Suprapubic skin (tissue), 3 donors: ENCODE results near the gene GBGT1.

Experiments used
- POLR2A ChIP-seq, 2 donors: fragments of 450-650 bp; IDR thresholded peaks; one replicate each; pipeline ENCODE4 v1.6.1; 2017; ENCODE audit warnings: antibody characterized with exemption in 2 of 2, mild to moderate bottlenecking in 2 of 2, moderate library complexity in 2 of 2
- TF ChIP-seq, protein P1 (sequence below), 2 donors: fragments of 200-600 bp in 1 of 2; fragments of 450-650 bp in 1 of 2; sonication (generic) in 1 of 2; IDR thresholded peaks; one replicate each; pipeline ENCODE4 v1.5.1; 2016 to 2019; ENCODE audit warnings: antibody characterized with exemption in 2 of 2, mild to moderate bottlenecking in 1 of 2, moderate library complexity in 1 of 2

DNA sequence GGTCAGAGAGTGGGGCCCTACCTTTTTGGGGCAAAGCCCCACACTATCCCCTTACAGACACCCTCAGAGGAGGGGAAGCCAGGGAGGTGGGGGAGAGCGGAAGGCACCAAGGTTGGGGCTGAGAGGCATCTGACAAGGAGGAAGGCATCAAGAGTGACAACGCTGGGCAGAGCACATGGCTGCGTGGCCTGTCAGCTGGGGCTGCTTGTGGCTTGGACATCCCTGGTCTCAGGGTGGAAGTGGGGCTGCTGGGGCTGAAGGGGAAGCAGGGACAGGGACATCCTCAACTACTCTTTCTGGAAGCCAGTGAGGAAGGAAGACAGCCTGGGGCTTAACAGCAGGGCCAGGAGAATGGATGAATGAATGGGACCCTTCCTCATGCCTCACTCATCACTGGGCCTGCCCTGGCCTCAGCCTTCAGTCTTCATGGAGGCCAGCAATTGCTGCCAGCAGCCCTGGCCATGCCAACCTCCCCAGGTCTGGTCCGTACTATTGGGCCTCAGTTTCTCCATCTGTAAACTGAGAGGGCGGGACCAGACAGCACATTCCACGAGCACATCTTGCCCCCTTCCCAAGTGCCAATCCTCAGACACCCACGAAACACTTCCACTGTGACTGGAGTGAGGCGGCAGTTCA is 41.7 kb downstream of the GBGT1 start:
- no peak for TF ChIP-seq POLR2A (IDR thresholded peaks at IDR 0.05)
- TF ChIP-seq, protein P1, sequence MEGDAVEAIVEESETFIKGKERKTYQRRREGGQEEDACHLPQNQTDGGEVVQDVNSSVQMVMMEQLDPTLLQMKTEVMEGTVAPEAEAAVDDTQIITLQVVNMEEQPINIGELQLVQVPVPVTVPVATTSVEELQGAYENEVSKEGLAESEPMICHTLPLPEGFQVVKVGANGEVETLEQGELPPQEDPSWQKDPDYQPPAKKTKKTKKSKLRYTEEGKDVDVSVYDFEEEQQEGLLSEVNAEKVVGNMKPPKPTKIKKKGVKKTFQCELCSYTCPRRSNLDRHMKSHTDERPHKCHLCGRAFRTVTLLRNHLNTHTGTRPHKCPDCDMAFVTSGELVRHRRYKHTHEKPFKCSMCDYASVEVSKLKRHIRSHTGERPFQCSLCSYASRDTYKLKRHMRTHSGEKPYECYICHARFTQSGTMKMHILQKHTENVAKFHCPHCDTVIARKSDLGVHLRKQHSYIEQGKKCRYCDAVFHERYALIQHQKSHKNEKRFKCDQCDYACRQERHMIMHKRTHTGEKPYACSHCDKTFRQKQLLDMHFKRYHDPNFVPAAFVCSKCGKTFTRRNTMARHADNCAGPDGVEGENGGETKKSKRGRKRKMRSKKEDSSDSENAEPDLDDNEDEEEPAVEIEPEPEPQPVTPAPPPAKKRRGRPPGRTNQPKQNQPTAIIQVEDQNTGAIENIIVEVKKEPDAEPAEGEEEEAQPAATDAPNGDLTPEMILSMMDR (IDR thresholded peaks at IDR 0.05): no peak
